ENCODE results near the gene BRPF1. TPM values are rescaled to one million over a fixed set of nuclear protein-coding genes. Genes with fewer than 3 reads are reported as not detected.

BRPF1 gene
- total RNA-seq, 1 experiment from 2014 or later = 23.6 TPM

DNA sequence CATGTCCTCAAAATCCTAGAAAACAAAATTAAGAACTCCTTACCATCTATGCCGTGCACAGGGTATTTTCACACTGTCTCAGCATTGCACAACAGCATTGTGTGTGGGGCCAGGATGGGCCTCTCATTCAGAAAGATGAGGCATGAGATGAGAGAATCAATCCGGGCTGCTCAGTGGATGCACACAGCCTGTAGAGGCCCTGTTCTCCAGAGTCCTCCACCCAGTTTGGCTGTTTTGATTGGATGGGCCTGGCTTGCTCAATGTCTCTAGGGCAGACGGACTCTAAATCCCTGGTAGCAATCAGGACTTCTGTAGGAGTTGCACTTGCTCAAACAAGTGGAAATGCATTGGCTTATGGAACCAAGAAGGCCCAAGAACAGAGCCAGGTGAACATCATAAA lies 48.1 kb upstream of the BRPF1 start:
- H3K27ac ChIP-seq (ENCODE audit: low read depth, low read length) = no peak overlapping the region
- no peaks in the 10 kb centered on the region for H3K27me3 ChIP-seq (ENCODE audit: insufficient read depth, low read length)
- DNase-seq (ENCODE audit: low read depth, low spot score) (no peak), ATAC-seq (no peak)
- no peaks in the 10 kb centered on the region for H3K9me2 ChIP-seq (ENCODE audit: insufficient read depth)
- no peak overlapping the region for H3K4me3 ChIP-seq (replicated peaks in 1 of 2; ENCODE audit: low read depth in 1 of 2, low read length in 2 of 2)
- TF ChIP-seq CEBPB (IDR thresholded peaks at IDR 0.05; ENCODE audit: low read depth) (no peak), JUND (IDR thresholded peaks at IDR 0.05) (no peak), SRF (IDR thresholded peaks at IDR 0.05; ENCODE audit: low read depth) (no peak), EZH2phosphoT487 (IDR thresholded peaks at IDR 0.05; ENCODE audit: borderline replicate concordance) (no peak), YY1 (IDR thresholded peaks at IDR 0.05; ENCODE audit: extremely low read depth, insufficient replicate concordance, low read depth, low read length) (no peak), TCF7L2 (IDR thresholded peaks at IDR 0.05; ENCODE audit: borderline replicate concordance, extremely low read depth, insufficient read depth, insufficient read length) (no peak), SIN3A (IDR thresholded peaks at IDR 0.05; ENCODE audit: low read depth) (no peak), ELF1 (IDR thresholded peaks at IDR 0.05; ENCODE audit: borderline replicate concordance, low read depth) (no peak), EGR1 (IDR thresholded peaks at IDR 0.05; ENCODE audit: low read depth) (no peak), RAD21 (IDR thresholded peaks at IDR 0.05; ENCODE audit: low read depth) (no peak), FOSL1 (IDR thresholded peaks at IDR 0.05; ENCODE audit: low read depth) (no peak), SP1 (IDR thresholded peaks at IDR 0.05; ENCODE audit: low read depth) (no peak), POLR2A (IDR thresholded peaks at IDR 0.05; ENCODE audit: borderline replicate concordance, extremely low read depth, insufficient read depth, insufficient read length) (no peak), EZH2 (IDR thresholded peaks at IDR 0.05) (no peak), ZFX (IDR thresholded peaks at IDR 0.05) (no peak)
- TF ChIP-seq, protein P1, sequence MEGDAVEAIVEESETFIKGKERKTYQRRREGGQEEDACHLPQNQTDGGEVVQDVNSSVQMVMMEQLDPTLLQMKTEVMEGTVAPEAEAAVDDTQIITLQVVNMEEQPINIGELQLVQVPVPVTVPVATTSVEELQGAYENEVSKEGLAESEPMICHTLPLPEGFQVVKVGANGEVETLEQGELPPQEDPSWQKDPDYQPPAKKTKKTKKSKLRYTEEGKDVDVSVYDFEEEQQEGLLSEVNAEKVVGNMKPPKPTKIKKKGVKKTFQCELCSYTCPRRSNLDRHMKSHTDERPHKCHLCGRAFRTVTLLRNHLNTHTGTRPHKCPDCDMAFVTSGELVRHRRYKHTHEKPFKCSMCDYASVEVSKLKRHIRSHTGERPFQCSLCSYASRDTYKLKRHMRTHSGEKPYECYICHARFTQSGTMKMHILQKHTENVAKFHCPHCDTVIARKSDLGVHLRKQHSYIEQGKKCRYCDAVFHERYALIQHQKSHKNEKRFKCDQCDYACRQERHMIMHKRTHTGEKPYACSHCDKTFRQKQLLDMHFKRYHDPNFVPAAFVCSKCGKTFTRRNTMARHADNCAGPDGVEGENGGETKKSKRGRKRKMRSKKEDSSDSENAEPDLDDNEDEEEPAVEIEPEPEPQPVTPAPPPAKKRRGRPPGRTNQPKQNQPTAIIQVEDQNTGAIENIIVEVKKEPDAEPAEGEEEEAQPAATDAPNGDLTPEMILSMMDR (IDR thresholded peaks at IDR 0.05 in 2 of 3, conservative IDR thresholded peaks at IDR 0.05 in 1 of 3; ENCODE audit: borderline replicate concordance in 1 of 3, insufficient read depth in 1 of 3, low read depth in 2 of 3, low read length in 2 of 3) = no peak
- TF ChIP-seq, protein P2, sequence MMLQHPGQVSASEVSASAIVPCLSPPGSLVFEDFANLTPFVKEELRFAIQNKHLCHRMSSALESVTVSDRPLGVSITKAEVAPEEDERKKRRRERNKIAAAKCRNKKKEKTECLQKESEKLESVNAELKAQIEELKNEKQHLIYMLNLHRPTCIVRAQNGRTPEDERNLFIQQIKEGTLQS (IDR thresholded peaks at IDR 0.05) = no peak
- TF ChIP-seq, protein P3, sequence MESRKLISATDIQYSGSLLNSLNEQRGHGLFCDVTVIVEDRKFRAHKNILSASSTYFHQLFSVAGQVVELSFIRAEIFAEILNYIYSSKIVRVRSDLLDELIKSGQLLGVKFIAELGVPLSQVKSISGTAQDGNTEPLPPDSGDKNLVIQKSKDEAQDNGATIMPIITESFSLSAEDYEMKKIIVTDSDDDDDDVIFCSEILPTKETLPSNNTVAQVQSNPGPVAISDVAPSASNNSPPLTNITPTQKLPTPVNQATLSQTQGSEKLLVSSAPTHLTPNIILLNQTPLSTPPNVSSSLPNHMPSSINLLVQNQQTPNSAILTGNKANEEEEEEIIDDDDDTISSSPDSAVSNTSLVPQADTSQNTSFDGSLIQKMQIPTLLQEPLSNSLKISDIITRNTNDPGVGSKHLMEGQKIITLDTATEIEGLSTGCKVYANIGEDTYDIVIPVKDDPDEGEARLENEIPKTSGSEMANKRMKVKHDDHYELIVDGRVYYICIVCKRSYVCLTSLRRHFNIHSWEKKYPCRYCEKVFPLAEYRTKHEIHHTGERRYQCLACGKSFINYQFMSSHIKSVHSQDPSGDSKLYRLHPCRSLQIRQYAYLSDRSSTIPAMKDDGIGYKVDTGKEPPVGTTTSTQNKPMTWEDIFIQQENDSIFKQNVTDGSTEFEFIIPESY (IDR thresholded peaks at IDR 0.05; ENCODE audit: extremely low read depth, insufficient replicate concordance, low read length) = no peak
- TF ChIP-seq, protein P4, sequence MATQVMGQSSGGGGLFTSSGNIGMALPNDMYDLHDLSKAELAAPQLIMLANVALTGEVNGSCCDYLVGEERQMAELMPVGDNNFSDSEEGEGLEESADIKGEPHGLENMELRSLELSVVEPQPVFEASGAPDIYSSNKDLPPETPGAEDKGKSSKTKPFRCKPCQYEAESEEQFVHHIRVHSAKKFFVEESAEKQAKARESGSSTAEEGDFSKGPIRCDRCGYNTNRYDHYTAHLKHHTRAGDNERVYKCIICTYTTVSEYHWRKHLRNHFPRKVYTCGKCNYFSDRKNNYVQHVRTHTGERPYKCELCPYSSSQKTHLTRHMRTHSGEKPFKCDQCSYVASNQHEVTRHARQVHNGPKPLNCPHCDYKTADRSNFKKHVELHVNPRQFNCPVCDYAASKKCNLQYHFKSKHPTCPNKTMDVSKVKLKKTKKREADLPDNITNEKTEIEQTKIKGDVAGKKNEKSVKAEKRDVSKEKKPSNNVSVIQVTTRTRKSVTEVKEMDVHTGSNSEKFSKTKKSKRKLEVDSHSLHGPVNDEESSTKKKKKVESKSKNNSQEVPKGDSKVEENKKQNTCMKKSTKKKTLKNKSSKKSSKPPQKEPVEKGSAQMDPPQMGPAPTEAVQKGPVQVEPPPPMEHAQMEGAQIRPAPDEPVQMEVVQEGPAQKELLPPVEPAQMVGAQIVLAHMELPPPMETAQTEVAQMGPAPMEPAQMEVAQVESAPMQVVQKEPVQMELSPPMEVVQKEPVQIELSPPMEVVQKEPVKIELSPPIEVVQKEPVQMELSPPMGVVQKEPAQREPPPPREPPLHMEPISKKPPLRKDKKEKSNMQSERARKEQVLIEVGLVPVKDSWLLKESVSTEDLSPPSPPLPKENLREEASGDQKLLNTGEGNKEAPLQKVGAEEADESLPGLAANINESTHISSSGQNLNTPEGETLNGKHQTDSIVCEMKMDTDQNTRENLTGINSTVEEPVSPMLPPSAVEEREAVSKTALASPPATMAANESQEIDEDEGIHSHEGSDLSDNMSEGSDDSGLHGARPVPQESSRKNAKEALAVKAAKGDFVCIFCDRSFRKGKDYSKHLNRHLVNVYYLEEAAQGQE (IDR thresholded peaks at IDR 0.05; ENCODE audit: low read depth) = no peak
- no peaks in the 10 kb centered on the region for H3K4me1 ChIP-seq (ENCODE audit: control insufficient read depth in 1 of 2, insufficient read depth in 2 of 2, low read length in 2 of 2)
- no peak overlapping the region for H2AFZ ChIP-seq (ENCODE audit: low read depth, low read length, poor library complexity, severe bottlenecking)
- H3K36me3 ChIP-seq (ENCODE audit: control insufficient read depth in 1 of 2, insufficient read depth in 2 of 2, low read length in 2 of 2) = peaks cover 12 to 14% of the 10 kb centered on the region in 2 experiments; a peak in 2 of 4 replicates
- ChIA-PET RAD21 (ENCODE audit: low non-redundant PET in 1 of 2, low total read pairs in 2 of 2, uncharacterized antibody in 2 of 2, unreplicated experiment in 2 of 2) (no interaction called here), POLR2A (interaction anchor here (0.7 kb wide), 1 partner anchor 376 kb away, joined by 4 read pairs; no protein-coding TSS in a partner anchor), CTCF (no interaction called here)
- no peak overlapping the region for H3K9ac ChIP-seq (ENCODE audit: low read length)
- H3K79me2 ChIP-seq (ENCODE audit: insufficient read depth, low read length) = no peaks in the 10 kb centered on the region
- H3K9me3 ChIP-seq (ENCODE audit: control insufficient read depth in 1 of 2, insufficient read depth in 1 of 2, low read depth in 1 of 2, low read length in 2 of 2) = no peaks in the 10 kb centered on the region
- no peak overlapping the region for H3K4me2 ChIP-seq (ENCODE audit: low read length)
- no peaks in the 10 kb centered on the region for H4K20me1 ChIP-seq (ENCODE audit: insufficient read depth)
- BruUV-seq (replicated peaks) = no TSS peak
- intact Hi-C loops (cut with micrococcal nuclease) = no loop called here
